ENCODE measurements around the gene DDX31. TPM values are rescaled to one million over a fixed set of nuclear protein-coding genes. Genes with fewer than 3 reads are reported as not detected.

DDX31 gene
- total and polyA plus RNA-seq, 2 donors (not counting 1 experiment from before 2014, with no cell fraction given): 16.4 to 22.7 TPM

- no peaks in the 10 kb centered on the region for H3K27me3 Mint-ChIP-seq
- DNase-seq (no peak), ATAC-seq (ENCODE audit: low read depth) (no peak)
- H3K27me3 ChIP-seq (replicated peaks in 1 of 4; ENCODE audit: control extremely low read depth in 1 of 4, control insufficient read depth in 3 of 4, insufficient read depth in 4 of 4, low read length in 3 of 4): no peaks in the 10 kb centered on the region
- H3K36me3 ChIP-seq (replicated peaks in 1 of 2; ENCODE audit: control extremely low read depth in 1 of 2, control insufficient read depth in 1 of 2, extremely low read depth in 1 of 2, insufficient read depth in 2 of 2, low read length in 1 of 2): peaks cover 10 to 94% of the 10 kb centered on the region in 2 experiments
- H4K20me1 ChIP-seq (ENCODE audit: control insufficient read depth, insufficient read depth, low read length, poor library complexity, severe bottlenecking): no peaks in the 10 kb centered on the region
- H3K27ac Mint-ChIP-seq: no peak overlapping the region
- no peaks in the 10 kb centered on the region for H3K9me3 Mint-ChIP-seq (ENCODE audit: insufficient read depth)
- WGBS (ENCODE audit: insufficient coverage): 100% methylated on average over 1 of the region's 2 CpGs
- POLR2A ChIA-PET: no interaction called here
- H3K4me3 ChIP-seq (ENCODE audit: control extremely low read depth in 1 of 5, extremely low read depth in 1 of 5, insufficient read depth in 1 of 5, low read depth in 2 of 5, low read length in 4 of 5): no peak overlapping the region
- H3K4me2 ChIP-seq (replicated peaks; ENCODE audit: low read depth, low read length, poor library complexity, severe bottlenecking): no peak overlapping the region
- no peak overlapping the region for H2AFZ ChIP-seq (ENCODE audit: insufficient read depth, low read depth, low read length, poor library complexity, severe bottlenecking)
- H3K27ac ChIP-seq (ENCODE audit: low read length in 2 of 2): no peak overlapping the region
- H3K9ac ChIP-seq (ENCODE audit: low read length): no peak overlapping the region
- TF ChIP-seq EZH2 (IDR thresholded peaks at IDR 0.05; ENCODE audit: borderline replicate concordance, insufficient read depth, low read depth, low read length, poor library complexity, severe bottlenecking) (no peak), CTCF (IDR thresholded peaks at IDR 0.05) (no peak)
- H3K4me1 Mint-ChIP-seq: no peaks in the 10 kb centered on the region
- intact Hi-C loops (cut with micrococcal nuclease): no loop called here
- CTCF ChIA-PET: no interaction called here
- no peaks in the 10 kb centered on the region for H3K4me1 ChIP-seq (ENCODE audit: control insufficient read depth in 2 of 2, insufficient read depth in 2 of 2, low read length in 2 of 2)
- no peaks in the 10 kb centered on the region for H3K9me3 ChIP-seq (ENCODE audit: control extremely low read depth in 1 of 3, control insufficient read depth in 2 of 3, insufficient read depth in 1 of 3, low read length in 2 of 3)
- peaks cover 5% of the 10 kb centered on the region for H3K79me2 ChIP-seq (ENCODE audit: control insufficient read depth, insufficient read depth, low read length)
- no peak overlapping the region for H3K4me3 Mint-ChIP-seq
Observed at GRCh38 chr9:132647806-132648205, 22.0 kb downstream of the DDX31 start.

DNA sequence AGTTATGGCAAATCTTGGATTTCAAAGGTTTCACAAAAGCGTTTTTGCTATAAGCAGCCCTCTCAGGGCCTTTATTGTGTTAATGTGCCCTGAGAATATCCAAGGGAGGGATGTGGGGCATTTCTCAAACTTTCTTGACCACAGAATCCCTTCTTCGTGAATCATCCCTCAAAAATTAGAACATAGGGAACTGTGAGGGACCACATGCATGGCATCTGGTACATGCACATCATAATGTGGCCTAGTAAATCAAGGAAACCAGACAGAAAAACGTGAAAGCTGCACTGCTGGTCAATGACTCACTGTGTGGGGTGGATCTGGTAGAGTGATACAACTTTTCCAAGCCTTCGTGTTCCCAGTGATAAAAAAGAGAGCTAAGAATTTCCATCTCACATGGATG is 22.4 kb downstream of the DDX31 start:
- no peak overlapping the region for H3K27ac ChIP-seq (ENCODE audit: low read length in 2 of 2)
- WGBS (ENCODE audit: insufficient coverage): no CpG with 5 or more reads among the region's 4 CpGs

More for the DNA sequence above, 22.4 kb downstream of the DDX31 start:
- Histone ChIP-seq H3K9ac (ENCODE audit: low read length) (no peak overlapping the region), H3K27me3 (replicated peaks in 1 of 4; ENCODE audit: control extremely low read depth in 1 of 4, control insufficient read depth in 3 of 4, insufficient read depth in 4 of 4, low read length in 3 of 4) (no peaks in the 10 kb centered on the region), H3K4me3 (ENCODE audit: control extremely low read depth in 1 of 5, extremely low read depth in 1 of 5, insufficient read depth in 1 of 5, low read depth in 2 of 5, low read length in 4 of 5) (no peak overlapping the region), H3K9me3 (ENCODE audit: control extremely low read depth in 1 of 3, control insufficient read depth in 2 of 3, insufficient read depth in 1 of 3, low read length in 2 of 3) (no peaks in the 10 kb centered on the region), H4K20me1 (ENCODE audit: control insufficient read depth, insufficient read depth, low read length, poor library complexity, severe bottlenecking) (no peaks in the 10 kb centered on the region), H3K4me2 (replicated peaks; ENCODE audit: low read depth, low read length, poor library complexity, severe bottlenecking) (no peak overlapping the region), H3K4me1 (ENCODE audit: control insufficient read depth in 2 of 2, insufficient read depth in 2 of 2, low read length in 2 of 2) (no peaks in the 10 kb centered on the region), H3K36me3 (replicated peaks in 1 of 2; ENCODE audit: control extremely low read depth in 1 of 2, control insufficient read depth in 1 of 2, extremely low read depth in 1 of 2, insufficient read depth in 2 of 2, low read length in 1 of 2) (peaks cover 12 to 93% of the 10 kb centered on the region in 2 experiments), H3K79me2 (ENCODE audit: control insufficient read depth, insufficient read depth, low read length) (peaks cover 5% of the 10 kb centered on the region), H2AFZ (ENCODE audit: insufficient read depth, low read depth, low read length, poor library complexity, severe bottlenecking) (no peak overlapping the region)
- H3K27me3 Mint-ChIP-seq: no peaks in the 10 kb centered on the region
- TF ChIP-seq CTCF (IDR thresholded peaks at IDR 0.05): no peak
- no peak for TF ChIP-seq EZH2 (IDR thresholded peaks at IDR 0.05; ENCODE audit: borderline replicate concordance, insufficient read depth, low read depth, low read length, poor library complexity, severe bottlenecking)
- ChIA-PET CTCF (no interaction called here), POLR2A (no interaction called here)
- no peak overlapping the region for H3K27ac Mint-ChIP-seq
- no peak for DNase-seq
- ATAC-seq (ENCODE audit: low read depth): no peak
- no peaks in the 10 kb centered on the region for H3K4me1 Mint-ChIP-seq
- intact Hi-C loops (cut with micrococcal nuclease): no loop called here
- no peak overlapping the region for H3K4me3 Mint-ChIP-seq
- no peaks in the 10 kb centered on the region for H3K9me3 Mint-ChIP-seq (ENCODE audit: insufficient read depth)
